GM12873 (cell line): Measurements from ENCODE around the gene STEAP4.

Experiments
- TF ChIP-seq, protein P1 (sequence below): IDR thresholded peaks from 2 replicates; pipeline ENCODE4 v1.5.1; 2012; ENCODE audit warnings: low read depth, mild to moderate bottlenecking, moderate library complexity, low read length, control low read depth; ENCODE audit not compliant: insufficient read depth; ENCODE audit errors: missing control alignments

Gene STEAP4

DNA sequence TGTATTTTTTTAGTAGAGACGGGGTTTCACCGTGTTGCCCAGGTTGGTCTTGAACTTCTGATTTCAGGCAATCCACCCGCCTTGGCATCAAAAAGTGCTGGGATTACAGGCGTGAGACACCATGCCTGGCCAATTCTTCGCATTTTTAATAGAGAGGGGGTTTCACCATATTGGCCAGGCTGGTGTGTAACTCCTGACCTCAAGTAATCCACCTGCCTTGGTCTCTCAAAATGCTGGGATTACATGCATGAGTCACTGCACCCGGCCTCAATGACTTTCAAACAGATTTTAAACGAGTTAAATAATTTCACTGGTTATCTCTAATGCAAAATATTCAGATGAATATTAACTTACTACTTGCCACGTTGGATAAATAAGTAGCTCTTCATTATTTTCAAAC is 37.6 kb upstream of the STEAP4 start:
- TF ChIP-seq, protein P1, sequence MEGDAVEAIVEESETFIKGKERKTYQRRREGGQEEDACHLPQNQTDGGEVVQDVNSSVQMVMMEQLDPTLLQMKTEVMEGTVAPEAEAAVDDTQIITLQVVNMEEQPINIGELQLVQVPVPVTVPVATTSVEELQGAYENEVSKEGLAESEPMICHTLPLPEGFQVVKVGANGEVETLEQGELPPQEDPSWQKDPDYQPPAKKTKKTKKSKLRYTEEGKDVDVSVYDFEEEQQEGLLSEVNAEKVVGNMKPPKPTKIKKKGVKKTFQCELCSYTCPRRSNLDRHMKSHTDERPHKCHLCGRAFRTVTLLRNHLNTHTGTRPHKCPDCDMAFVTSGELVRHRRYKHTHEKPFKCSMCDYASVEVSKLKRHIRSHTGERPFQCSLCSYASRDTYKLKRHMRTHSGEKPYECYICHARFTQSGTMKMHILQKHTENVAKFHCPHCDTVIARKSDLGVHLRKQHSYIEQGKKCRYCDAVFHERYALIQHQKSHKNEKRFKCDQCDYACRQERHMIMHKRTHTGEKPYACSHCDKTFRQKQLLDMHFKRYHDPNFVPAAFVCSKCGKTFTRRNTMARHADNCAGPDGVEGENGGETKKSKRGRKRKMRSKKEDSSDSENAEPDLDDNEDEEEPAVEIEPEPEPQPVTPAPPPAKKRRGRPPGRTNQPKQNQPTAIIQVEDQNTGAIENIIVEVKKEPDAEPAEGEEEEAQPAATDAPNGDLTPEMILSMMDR: no peak

DNA sequence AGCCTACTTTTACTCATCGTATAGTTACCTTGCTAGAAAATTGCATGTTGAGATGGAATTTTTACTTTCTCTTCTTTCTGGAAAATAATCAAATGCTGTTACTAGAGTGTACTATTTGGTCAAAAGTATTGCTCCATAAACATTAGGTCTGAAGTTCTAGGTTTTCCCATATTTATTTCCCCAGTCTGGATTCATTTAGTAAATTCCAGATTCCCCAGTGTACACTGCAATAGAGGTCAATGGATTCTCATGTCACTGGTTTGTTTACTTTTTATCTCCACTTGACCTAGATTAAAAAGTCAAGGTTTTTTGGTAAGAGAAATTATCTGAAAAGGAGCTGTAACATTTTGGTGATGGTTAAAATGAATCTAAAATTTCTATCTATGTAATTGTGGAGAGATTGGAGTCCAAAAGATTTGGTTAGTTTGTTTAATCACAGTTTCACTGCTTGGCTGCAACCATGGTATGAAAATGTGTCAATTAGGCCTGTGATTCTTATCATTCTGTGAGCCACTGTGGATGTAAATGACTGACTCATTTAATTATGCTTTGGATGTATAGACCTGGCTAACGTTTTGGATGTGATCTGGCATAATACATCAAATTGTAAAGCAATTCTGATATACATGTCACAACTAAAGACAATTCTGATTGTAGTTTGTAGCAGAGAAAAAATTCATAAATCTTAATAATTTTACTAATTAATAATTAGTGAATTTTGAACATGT is 32.7 kb upstream of the STEAP4 start:
- TF ChIP-seq, protein P1: no peak

DNA sequence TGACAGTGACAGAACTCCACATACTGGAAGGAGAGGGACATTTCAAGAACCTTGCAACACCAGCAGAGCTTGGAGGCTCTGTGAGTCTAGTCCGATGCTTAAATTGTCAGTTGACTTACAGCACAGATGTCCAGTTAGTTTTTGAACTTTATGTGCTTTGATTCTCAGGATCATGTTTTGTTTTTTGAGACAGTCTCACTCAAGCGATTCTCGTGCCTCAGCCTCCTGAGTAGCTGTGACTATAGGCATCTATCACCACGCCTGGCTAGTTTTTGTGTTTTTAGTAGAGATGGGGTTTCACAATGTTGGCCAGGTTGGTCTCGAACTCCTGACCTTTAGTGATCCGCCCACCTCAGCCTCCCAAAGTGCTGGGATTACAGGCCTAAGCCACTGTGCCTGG is 31.8 kb upstream of the STEAP4 start:
- TF ChIP-seq, protein P1: no peak

DNA sequence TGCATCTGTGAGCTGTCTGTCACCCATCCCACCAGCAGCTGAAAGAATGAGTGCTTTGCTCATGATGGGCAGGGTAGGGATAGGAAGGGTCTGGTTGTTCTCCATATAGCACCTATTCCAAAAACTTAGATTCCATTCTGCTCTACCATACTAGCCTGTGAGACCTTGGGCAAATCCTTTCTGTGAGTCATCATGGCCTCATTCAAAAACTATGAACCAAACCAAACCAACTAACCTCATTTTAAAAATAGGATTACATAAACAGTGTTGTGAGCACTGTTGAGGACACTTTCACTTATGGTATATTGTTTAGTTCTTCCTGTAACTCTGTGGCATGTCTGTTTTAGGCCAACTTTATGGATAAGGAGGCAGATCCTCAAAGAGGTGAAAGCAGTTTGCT is 30.9 kb upstream of the STEAP4 start:
- TF ChIP-seq, protein P1: no peak

DNA sequence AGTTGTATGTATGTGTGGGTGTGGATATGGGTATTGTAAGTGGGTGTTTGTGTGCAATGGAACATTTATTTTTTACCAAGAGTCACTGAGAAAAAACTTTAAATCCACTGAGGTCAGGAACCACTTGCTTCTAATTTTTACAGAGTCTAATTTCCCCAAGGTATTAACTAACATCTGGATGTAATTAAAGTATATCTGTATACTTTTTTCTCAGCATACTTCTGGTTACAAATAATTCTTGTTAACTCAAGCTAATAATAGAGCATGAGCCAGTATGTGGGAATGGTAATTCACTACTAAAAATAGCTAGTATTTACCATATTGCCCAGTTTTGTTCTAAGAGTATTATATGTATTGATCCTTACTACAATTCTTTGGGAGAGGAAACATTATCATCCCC is 24.6 kb upstream of the STEAP4 start:
- TF ChIP-seq, protein P1: no peak

DNA sequence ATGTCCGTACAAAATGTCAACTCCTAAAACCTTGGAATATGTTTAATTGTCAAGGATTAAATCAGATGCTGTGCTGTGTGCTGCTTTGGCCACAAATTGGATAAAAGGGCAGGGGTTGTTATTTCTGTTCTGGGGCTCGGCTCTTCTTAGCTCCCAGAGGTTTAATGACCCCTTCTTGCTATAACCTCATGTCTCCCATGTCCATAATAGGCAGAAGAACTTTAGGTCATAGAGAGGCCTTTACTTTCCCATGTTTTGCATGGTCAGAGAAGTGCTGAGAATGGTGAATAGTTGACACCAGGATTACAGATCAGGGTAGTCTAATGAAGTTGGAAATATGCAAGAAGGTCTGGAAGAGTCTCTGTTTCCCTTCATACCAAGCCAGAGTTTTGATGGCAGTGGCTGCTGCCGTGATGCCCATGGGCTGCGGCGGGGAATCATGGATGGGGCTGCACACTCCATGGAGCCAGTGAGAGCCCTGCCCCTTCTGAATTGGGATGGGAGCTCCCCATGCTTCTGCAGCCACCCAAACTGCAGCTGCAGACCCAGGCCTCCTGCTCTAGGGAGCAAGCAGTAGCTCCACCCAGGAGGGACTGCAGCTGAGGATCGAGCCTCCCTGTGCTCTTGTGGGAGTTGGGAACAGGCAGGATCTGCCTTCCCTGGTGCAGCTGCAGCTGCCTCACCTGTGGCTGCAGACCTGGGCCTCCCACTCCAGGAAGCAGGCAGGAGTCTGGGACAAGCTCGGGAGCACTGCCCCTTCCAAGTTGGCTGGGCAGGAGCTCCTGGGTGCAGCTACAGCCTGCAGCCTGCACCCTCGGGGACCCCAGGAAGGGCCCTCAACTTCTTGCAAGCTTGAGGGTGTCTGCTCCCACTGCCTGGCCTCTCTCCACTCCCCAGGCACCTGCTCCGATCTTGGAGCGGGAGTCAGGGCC is 23.1 kb upstream of the STEAP4 start:
- TF ChIP-seq, protein P1: no peak

DNA sequence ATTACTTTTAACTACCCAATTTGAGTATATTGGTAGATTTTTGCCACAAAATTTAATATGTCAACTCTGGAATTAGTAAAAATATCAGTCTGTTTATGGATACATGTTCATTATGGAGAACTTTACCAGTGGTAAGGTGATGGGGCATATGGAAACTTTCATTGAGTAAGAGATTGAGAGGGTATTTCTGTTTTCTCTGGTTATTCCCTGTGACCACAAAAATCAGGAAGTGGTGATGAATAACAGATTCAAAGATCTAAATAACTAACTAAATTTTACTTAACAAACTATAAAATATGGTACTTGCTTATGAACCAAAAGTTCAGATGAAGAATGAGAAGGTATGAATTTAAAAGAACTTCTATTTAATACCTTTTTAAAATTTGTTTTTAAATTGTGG is 22.1 kb upstream of the STEAP4 start:
- TF ChIP-seq, protein P1: no peak
